ENCODE measurements around the gene APOA4. TPM values are rescaled to one million over a fixed set of nuclear protein-coding genes. Genes with fewer than 3 reads are reported as not detected.
A peak's percentile ranks its signal among the peaks of the same experiment; 100 is the strongest.

The APOA4 gene
- total and polyA plus RNA-seq, 2 of the 13 experiments (the other 11 are each of a cell fraction or from before 2014, with no cell fraction given) = 3.8 to 7.2 TPM

- TF ChIP-seq AKNA (CRISPR knock-in tag; IDR thresholded peaks at IDR 0.05; ENCODE audit: borderline replicate concordance) (no peak), XRCC5 (optimal IDR thresholded peaks at IDR 0.05; ENCODE audit: low read length) (peak; percentile 65), PAXIP1 (CRISPR knock-in tag; conservative IDR thresholded peaks at IDR 0.05) (peak; percentile 83), ZNF607 (CRISPR knock-in tag; IDR thresholded peaks at IDR 0.05; ENCODE audit: borderline replicate concordance) (no peak), RELA (CRISPR knock-in tag; IDR thresholded peaks at IDR 0.05) (no peak), EP300 (IDR thresholded peaks at IDR 0.05; ENCODE audit: low read depth in 2 of 2, low read length in 2 of 2) (peak; percentile 19 to 84; a peak in 3 of 4 replicates), EP300 (CRISPR knock-in tag; IDR thresholded peaks at IDR 0.05; ENCODE audit: borderline replicate concordance) (peak; percentile 49; the same call in 1 of the 2 replicates), ELK4 (CRISPR knock-in tag; IDR thresholded peaks at IDR 0.05; ENCODE audit: borderline replicate concordance) (no peak), SNRNP70 (IDR thresholded peaks at IDR 0.05; ENCODE audit: low read depth, low read length) (no peak), ARID4A (CRISPR knock-in tag; IDR thresholded peaks at IDR 0.05; ENCODE audit: borderline replicate concordance) (0 out of 2 replicates have a peak, but pooled peaks have one; percentile 5), PITX1 (CRISPR knock-in tag; IDR thresholded peaks at IDR 0.05) (peak; percentile 55; the same call in 1 of the 2 replicates)
These were observed 30.8 kb downstream of the APOA4 start (continued) for GRCh38 chr11:116792144-116792868.

Data from HepG2 (cell line).